Suppressor macrophage (primary cell): Measurements from ENCODE around the gene TUT4.

ENCODE experiments used
- DNase-seq, 4 experiments: peaks; one replicate each; pipeline ENCODE4 v3.0.0-alpha.2; 2020 to 2022

TUT4 gene

DNA sequence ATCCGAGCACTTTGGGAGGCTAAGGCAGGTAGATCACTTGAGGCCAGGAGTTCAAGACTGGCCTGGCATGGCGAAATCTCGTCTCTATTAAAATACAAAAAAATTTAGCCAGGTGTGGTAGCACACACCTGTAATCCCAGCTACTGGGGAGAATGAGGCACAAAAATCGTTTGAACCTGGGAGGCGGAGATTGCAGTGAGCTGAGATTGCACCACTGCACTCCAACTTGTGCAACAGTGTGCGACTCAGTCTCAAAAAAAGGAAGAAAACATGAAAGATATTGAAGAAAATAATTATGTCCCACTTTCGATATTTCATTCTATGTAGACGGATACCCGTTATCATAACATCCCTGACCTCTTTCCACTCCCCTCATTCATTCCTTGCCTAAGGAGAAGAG is 19.2 kb downstream of the TUT4 start:
- DNase-seq, result peak in 3 of 4 experiments; percentile 26 to 53 (median 50)

DNA sequence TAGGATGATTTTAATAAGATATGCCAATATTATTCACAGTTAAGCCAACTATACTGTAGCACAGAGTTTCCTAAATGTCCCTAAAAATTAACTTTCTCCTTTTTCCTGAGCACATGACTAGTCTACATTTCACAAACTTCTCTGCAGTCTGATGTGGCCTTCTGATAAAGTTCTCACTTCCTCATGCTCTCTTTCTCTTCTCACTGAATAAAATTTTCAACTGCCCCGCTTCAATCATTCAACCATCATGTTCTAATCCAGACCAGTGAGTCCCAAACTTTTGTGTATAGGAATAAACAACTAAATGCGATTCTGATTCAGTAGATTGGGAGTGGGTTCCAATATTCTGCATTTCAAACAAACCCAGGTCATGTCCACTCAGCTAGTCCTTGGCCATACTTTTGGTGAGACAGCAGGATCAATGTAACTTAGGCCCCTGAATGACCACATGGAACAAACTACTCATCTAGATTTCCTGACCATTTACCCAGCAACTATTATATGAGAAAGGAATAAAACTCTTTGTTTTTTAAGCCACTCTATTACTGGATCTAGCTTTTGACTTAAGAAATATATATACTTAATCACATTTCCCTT is 20.1 kb downstream of the TUT4 start:
- peak in 3 of 4 experiments; percentile 16 to 53 (median 36) for DNase-seq

DNA sequence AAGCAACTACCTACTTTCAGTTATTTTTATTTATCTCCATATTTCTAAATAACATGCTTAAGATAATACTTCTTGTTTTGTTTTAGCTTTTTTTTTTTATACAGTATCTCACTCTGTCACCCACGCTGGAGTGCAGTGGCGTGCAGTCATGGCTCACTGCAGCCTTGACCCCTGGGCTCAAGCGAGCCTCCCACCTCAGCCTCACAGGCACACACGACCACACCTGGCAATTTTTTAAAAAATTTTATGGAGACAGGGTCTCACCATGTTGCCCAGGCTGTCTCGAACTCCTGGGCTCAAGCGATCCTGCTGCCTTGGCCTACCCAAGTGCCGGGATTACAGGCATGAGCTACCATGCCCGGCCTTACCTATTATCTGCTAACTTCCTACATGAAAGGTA is 20.6 kb downstream of the TUT4 start:
- no peak for DNase-seq

DNA sequence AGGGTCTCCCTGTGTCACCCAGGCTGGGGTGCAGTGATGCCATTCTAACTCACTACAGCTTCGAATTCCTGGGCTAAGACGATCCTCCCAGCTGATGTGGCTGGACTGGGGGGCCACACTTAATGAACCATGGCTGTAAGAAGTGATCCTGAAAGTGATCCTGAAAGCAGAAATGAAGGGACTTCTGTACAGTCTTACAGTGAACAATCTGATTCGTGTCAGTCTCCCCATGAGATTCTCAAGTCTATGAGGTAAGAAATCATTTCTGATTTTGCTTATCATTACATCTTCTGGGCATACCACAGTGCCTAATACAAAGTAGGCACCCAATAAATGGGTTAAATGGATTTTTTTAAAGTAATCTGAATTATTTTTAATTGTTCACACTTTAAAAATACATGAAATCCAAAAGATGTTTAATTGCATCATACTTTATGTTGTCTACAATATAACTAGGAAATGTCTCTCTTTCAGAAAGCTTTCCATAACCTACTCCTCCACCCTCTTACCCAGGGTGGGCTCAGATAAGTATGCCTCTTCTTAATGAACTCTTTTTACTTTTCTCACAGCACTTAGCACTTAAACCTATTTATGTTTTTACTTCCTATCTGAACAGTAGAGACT is 21.5 kb downstream of the TUT4 start:
- no peak for DNase-seq

GRCh38 chr1:52530563-52531144 is 22.2 kb downstream of the TUT4 start:
- no peak for DNase-seq

- DNase-seq, result no peak
Measured at GRCh38 chr1:52523376-52523775, 29.5 kb downstream of the TUT4 start.

DNA sequence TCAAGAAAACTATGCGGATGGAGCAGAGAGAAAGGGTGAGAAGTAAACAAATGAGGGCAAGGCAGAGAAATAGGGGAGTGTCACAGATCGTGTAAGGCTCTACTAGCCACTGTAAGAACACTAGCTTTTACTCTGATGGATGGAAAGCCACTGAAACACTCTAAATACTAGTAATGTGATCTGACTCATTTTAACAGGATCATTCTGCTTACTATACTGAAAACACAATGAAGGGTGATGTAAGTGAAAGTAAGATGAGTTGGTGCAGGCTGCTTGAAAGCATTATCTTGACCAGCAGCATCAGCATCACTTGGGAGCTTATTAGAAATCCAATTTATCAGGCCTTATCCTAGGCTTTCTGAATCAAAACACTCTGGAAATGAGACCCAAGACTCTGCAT is 32.7 kb downstream of the TUT4 start:
- DNase-seq, result no peak

GRCh38 chr1:52518962-52519361 is 33.9 kb downstream of the TUT4 start:
- no peak for DNase-seq

GRCh38 chr1:52511851-52512615 is 40.9 kb downstream of the TUT4 start:
- no peak for DNase-seq

- DNase-seq, result no peak
Measured at GRCh38 chr1:52511439-52511838, 41.5 kb downstream of the TUT4 start.

DNA sequence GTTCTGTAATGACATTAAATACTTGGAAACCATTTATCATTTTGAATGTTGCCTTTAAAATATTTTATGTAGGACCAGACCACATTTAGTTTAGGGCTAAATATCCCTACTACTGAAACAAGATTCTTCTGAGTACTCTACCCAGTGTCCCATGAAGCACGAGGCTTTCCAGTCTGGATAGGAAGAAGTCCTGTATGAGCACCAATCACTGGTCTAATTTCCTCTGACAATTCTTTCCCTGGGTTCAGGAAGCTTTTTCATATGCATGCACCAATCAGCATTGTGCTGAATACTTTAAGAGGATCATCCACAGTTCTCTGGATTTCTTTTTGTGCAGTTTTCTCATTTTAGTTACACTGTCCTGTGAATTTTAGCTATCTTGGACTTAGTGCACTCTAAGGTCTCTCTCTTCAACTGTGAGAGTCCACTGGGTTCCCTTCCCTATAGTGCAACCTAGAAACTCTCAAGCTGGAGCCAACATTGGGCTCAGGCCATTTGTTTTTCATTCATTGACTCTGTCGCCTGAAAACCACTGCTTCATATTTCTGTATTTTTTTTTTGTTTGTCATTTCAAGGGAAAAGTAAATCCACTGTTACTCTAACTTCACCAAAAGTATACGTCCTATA is 45.9 kb downstream of the TUT4 start:
- DNase-seq, result no peak

DNA sequence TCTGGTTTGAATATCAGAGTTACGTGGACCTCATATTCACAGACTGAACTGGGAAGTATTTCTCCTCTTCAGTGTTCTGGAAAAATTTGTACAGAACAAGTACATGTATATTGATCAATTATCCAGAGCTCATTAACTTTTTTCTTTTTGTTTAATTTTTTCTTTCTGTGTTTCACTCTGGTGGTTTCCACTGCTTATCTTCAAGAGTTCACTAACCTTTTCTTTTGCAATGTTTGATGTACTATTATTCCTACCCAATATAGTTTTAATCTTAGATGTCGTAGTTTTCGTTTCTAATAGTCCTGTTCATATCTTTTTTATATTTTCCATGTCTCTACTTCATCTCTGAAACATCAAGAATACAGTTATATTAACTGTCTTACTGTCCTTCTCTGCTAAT is 46.5 kb downstream of the TUT4 start:
- no peak for DNase-seq

DNA sequence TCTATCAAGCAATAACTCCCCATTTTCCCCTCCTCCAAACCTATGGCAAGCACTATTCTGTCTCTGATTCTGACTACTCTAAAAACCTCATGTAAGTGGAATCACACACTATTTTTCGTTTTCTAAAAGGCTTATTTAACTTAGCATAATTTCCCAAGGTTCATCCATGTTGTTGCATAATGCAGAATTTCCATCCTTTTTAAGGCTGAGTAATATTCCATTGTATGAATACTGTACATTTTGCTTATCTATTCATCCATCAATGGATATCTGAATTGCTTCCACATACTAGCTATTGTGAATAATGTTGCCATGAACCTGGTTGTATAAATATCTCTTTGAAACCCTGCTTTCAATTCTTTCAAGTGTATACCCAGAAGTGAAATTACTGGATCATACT is 48.2 kb downstream of the TUT4 start:
- no peak for DNase-seq

DNA sequence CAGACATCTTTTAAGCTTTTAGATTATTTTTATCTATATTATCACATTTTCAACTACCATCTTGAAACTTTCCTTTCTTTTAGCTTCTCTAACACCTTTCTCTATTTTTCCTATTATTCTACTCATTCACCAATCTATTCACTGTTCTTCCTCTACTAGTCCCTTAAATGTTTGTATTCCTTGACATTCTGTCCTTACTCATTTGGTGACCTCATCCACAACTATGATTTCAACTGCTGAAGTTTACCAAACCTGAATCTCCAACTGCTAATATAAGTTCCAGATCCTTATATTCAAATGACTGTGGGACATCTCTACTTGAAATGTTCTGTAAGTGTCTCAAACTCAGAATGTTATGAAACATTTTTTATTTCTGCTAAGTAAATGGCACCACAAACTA is 49.2 kb downstream of the TUT4 start:
- DNase-seq, result no peak

DNA sequence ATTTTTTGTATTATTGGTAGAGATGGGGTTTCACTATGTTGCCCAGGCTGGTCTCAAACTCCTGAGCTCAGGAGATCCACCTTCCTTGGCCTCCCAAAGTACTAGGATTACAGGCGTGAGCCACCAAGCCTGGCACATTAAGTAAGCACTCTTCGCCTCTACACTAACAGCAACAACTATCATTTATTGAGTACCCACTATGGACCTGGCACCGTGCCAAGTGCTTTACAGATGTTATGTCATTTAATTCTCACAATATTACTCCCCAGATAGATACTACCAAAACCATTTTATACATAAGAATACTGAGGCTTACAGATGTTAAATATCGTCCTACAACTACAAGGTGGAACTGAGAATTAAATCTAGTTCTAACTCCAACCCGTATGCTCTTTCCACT is 50.1 kb downstream of the TUT4 start:
- DNase-seq, result peak in 1 of 4 experiments; percentile 4

DNA sequence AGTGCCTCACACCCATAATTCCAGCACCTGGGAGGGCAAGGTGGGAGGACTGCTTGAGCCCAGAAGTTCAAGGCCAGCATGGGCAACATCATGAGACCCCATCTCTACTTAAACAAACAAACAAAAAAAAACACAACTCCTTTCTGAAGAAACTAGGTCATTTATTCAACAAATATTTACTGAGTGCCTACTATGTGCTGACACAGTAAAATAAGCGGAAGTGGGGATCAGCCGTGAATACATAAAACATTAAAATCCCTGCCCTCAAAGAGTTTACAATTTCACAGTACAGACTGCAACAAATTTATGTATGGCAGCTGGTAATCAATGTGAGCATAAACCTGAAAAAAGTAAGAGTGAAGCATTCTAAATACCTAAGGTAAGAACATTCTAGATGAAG is 65.3 kb downstream of the TUT4 start:
- no peak for DNase-seq

DNA sequence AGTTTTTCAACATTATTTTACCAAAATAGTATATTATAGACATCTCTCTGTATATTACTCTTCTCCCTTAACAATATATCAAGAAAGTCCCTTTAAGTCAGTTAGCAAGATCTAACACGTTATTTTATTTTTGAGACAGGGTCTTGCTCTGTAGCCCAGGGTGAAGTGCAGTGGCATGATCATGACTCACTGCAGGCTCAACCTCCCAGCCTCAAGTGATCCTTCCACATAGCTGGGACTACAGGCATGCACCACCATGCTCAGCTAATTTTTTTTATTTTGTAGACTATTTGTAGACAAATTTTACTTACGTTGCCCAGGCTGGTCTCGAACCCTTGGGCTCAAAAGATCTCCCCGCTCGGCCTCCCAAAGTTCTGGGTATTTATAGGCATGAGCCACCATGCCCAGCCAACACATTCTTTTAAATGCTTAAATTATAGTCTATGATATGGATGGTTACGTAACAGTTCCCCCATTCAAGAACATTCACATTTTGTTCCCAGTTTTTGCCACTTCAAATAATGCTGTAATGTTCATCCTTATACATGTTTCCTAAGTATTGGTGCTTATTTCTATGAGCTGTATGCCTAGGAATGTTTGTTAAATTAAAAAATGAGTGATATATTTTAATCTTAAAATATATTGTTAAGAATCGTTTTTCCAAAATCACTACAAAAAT is 70.4 kb downstream of the TUT4 start:
- no peak for DNase-seq

DNA sequence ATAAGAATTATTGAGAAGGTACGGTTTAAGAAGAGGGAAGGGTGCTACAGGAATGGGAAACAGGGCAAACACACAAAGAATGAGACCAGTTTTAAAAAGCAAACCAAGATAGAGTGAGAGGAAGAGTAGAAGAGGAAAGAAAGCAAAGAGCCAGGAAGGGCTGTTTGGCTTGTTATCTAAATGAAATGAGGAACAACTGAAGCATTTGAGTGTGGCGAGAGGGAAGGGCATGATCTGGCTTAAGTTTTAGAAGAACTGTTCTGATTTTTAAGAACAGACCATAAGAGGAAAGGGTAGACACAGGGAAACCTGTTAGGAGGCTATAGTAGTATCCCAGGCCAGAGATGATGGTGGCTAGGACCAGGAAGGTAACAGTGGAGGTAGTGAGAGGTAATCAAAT is 73.8 kb downstream of the TUT4 start:
- DNase-seq, result no peak

DNA sequence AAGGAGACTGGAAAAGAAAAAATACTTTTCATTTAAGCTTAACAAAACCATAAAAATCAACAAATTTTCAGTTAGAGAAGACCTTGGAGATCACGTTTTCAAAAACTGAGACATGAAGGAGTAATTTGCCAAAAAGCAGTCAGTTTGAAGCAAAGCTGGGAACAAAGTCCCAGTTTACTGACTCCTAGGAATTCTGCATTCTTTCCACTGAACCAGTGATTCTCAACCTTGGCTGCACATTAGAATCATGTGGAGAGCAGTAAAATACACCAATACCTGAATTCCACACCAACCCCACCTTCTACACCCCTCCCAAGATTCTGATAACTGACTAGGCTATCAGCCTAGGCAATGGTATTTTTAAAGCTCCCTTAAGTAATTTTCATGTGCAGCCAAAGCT is 75.0 kb downstream of the TUT4 start:
- DNase-seq, result no peak

- DNase-seq, result no peak
Measured at GRCh38 chr1:52476943-52477342, 75.9 kb downstream of the TUT4 start.

- no peak for DNase-seq
Measured at GRCh38 chr1:52474807-52475206, 78.1 kb downstream of the TUT4 start.

GRCh38 chr1:52473039-52473438 is 79.9 kb downstream of the TUT4 start:
- DNase-seq, result no peak

GRCh38 chr1:52472384-52472783 is 80.5 kb downstream of the TUT4 start:
- no peak for DNase-seq
